GM18502 (cell line): ENCODE measurements around the gene TM9SF4.
"Not testable (repeated sequence)": the region's sequence is repeated elsewhere in the genome, so short reads cannot be mapped to it uniquely, and the experiment has no call there.

Source experiments
- ATAC-seq: cut with Tn5 transposase; IDR thresholded peaks from one replicate; pipeline ENCODE4 v1.9.1; 2021; ENCODE audit warnings: mild to moderate bottlenecking; ENCODE audit not compliant: unreplicated experiment, poor library complexity

TM9SF4 gene

GRCh38 chr20:32088759-32089158 is 20.8 kb upstream of the TM9SF4 start:
- no peak for ATAC-seq

- ATAC-seq, result no peak
These were observed 19.7 kb upstream of the TM9SF4 start for GRCh38 chr20:32089637-32090362.

GRCh38 chr20:32091888-32092346 is 17.6 kb upstream of the TM9SF4 start:
- no peak for ATAC-seq

GRCh38 chr20:32098786-32099185 is 10.7 kb upstream of the TM9SF4 start:
- ATAC-seq, result no peak

- no peak for ATAC-seq
These were observed 611 bp upstream of the TM9SF4 start for GRCh38 chr20:32108814-32109391.

GRCh38 chr20:32110173-32110704 is 725 bp downstream of the TM9SF4 start:
- ATAC-seq, result no peak

GRCh38 chr20:32110727-32111126 is 1.2 kb downstream of the TM9SF4 start:
- no peak for ATAC-seq

- ATAC-seq, result no peak
These were observed 1.7 kb downstream of the TM9SF4 start for GRCh38 chr20:32111156-32111686.

- ATAC-seq, result no peak
These were observed 2.2 kb downstream of the TM9SF4 start for GRCh38 chr20:32111753-32112152.

- no peak for ATAC-seq
These were observed 3.3 kb downstream of the TM9SF4 start for GRCh38 chr20:32112841-32113240.

GRCh38 chr20:32113591-32114260 is 4.2 kb downstream of the TM9SF4 start:
- ATAC-seq, result no peak

GRCh38 chr20:32114305-32114960 is 4.9 kb downstream of the TM9SF4 start:
- no peak for ATAC-seq

GRCh38 chr20:32115211-32115767 is 5.8 kb downstream of the TM9SF4 start:
- no peak for ATAC-seq

GRCh38 chr20:32116079-32116521 is 6.6 kb downstream of the TM9SF4 start:
- ATAC-seq, result no peak

GRCh38 chr20:32116796-32117195 is 7.3 kb downstream of the TM9SF4 start:
- not testable (repeated sequence) for ATAC-seq

- not testable (repeated sequence) for ATAC-seq
These were observed 8.9 kb downstream of the TM9SF4 start for GRCh38 chr20:32118427-32118826.

- no peak for ATAC-seq
These were observed 10.2 kb downstream of the TM9SF4 start for GRCh38 chr20:32119734-32120133.

GRCh38 chr20:32121908-32122307 is 12.4 kb downstream of the TM9SF4 start:
- not testable (repeated sequence) for ATAC-seq

- ATAC-seq, result no peak
These were observed 13.6 kb downstream of the TM9SF4 start for GRCh38 chr20:32123088-32123487.

GRCh38 chr20:32124916-32125454 is 15.5 kb downstream of the TM9SF4 start:
- no peak for ATAC-seq
